ENCODE results near the gene NACA2.
"Not testable (repeated sequence)": the region's sequence is repeated elsewhere in the genome, so short reads cannot be mapped to it uniquely, and the experiment has no call there.

The NACA2 gene
- total RNA-seq, result 4.3 to 5.8 reads per million in 2 donors

DNA sequence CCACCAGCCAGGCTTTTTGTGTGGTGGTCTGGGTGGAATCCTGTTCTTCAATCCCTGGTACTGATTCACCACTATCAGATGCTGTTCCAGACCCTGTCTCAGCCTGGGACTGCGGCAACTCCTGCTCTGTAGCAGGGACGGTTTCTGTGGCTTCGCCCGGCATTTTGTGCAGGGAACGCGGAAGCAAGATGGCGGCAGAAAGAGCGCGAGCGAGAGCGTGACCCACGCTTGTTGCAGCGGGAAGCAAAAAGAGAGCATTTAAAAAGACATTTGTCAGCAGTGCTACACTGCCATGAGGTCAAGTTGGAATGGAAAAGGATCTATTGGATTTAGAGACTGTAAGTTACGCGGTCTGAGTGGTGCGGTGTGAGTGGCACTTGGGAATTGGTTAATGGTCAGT lies at the start of gene NACA2:
NACA2 (minus strand) TSS at position 202 of the 400 bp plus-strand sequence; CDS start at position 163, 39 bp downstream.
- DNase-seq, result no peak

DNA sequence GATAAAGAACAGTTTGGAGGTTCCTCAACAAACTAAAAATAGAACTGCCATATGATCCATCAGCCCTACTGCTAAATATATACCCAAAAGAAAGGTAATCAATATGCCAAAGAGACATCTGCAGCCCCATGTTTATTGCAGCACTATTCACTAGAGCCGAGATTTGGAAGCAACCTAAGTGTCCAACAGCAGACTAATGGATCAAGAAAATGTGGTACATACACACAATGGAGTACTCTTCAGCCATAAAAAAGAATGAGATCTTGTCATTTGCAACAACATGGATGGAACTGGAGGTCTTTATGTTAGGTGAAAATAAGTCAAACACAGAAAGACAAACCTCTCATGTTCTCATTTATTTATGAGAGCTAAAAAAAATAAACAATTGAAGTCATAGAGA lies 48.8 kb upstream of the NACA2 start:
- no peak for DNase-seq

DNA sequence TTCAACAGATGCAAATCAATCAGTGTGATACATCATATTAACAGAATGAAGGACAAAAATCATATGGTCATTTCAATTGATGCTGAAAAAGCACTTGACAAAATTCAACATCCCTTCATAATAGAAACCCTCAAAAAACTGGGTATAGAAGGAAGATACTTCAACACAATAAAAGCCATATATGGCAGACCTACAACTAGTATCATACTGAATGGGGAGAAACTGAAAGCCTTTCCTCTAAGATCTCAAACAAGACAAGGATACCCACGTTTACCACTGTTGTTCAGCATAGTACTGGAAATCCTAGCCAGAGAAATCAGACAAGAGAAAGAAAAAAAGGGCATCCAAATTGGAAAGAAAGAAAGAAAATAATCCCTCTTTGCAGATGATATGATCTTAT lies 47.1 kb upstream of the NACA2 start:
- no peak for DNase-seq

DNA sequence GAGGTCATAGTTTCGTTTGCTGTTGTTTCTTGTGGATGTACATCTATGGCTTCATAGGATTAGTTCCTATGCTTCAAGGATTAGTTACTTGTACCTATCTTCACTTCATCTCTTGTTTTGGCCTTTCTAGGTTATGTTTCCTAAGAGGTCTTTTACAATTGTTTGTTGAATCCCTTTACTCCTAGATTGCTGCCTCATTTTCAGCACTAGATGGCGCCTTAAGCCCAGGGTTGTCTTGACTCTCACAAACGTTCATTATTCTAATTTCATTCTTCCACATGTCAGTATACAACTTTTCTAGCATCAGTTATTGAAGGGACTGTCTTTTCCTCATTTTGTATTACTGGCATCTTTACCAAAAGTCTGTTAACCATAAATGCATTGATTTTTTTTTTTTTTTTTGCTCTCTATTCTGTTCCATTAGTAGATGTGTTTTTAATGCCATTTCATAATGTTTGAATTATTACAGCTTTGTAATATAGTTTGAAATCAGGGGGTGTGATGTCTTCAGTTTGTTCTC lies 45.0 kb upstream of the NACA2 start:
- no peak for DNase-seq

DNA sequence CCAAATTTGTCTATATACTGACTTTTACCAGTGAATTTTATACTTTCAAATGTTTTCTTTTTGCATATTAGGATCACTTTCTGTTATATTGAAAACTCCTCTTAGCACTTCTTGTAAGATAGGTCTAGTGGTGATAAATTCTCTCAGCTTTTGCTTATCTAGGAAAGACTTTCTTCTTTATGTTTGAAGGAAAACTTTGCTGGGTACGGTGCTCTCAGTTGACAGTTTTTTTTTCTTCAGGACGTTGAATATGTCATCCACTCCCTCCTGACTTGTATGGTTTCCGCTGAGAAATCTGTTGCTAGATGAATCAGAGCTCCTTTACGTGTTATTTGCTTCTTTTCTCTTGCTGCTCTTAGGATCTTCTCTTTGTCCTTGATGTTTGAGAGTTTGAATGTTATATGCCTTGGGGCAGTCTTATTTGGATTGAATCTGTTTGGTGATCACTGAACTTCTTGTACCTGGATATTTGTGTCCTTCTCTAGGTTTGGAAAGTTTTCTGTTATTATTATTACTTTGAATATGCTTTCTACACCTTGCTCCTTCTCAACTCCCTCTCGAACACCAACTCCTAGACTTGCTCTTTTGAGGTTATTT lies 44.0 kb upstream of the NACA2 start:
- no peak for DNase-seq

DNA sequence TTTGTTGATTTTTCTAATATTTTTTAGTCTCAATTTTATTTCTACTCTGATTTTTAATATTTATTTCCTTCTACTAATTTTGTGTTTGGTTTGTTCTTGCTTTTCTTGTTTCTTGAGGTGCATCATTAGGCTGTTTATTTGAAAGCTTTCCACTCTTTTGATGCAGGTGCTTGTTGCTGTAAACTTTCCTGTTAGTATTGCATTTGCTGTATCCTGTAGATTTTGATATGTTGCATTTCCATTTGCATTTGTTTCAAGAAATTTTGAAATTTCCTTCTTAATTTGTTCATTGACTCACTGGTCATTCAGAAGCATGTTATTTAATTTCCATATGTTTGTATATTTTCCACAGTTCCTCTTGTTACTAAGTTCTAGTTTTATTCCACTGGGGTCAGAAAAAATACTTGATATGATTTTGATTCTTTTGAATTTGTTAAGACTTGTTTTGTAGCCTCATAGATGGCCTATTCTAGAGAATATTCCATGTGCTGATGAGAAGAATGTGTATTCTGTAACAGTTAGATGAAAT lies 43.1 kb upstream of the NACA2 start:
- no peak for DNase-seq

DNA sequence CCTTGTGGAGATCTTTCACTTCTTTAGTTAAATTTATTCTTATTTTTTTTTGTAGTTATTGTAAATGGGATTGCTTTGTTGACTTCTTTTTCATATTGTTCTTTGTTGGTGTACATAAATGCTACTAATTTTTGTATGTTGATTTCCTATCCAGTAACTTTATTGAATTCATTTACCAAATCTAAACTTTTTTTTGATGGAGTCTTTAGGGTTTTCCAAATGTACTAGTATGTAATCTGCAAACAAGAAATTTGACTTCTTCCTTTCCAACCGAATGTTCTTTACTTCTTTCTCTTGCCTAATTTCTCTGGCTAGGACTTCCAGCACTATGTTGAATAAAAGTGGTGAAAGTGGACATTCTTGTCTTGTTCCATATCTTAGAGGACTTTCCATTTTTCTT lies 41.8 kb upstream of the NACA2 start:
- DNase-seq, result no peak

DNA sequence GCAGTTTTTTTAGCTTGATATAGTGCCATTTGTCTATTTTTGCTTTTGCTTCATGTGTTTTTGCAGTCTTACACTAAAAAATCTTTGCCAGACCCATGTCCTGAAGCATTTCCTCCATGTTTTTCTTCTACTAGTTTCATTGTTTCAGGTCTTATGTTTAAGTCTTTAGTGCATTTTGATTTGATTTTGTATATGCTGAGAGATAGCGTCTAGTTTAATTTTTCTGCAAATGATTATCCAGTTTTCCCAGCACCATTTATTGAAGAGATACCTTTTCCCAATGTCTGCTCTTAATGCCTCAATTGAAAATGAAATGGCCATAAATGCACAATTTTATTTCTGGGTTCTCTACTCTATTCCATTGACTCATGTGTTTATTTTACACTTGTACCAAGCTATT lies 40.8 kb upstream of the NACA2 start:
- no peak for DNase-seq

DNA sequence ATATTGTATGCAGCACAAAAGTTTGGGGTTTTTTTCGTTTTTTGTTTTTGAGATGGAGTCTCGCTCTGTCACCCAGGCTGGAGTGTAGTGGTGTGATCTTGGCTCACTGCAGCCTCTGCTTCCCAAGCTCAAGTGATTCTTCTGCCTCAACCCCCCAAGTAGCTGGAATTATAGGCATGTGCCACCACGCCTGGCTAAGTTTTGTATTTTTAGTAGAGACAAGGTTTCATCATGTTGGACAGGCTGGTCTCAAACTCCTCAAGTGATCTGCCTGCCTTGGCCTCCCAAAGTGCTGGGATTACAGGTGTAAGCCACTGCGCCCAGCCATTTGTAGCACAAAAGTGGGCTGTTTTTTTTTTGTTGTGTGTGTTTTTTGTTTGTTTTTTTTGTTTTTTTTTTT lies 37.1 kb upstream of the NACA2 start:
- DNase-seq, result not testable (repeated sequence)

DNA sequence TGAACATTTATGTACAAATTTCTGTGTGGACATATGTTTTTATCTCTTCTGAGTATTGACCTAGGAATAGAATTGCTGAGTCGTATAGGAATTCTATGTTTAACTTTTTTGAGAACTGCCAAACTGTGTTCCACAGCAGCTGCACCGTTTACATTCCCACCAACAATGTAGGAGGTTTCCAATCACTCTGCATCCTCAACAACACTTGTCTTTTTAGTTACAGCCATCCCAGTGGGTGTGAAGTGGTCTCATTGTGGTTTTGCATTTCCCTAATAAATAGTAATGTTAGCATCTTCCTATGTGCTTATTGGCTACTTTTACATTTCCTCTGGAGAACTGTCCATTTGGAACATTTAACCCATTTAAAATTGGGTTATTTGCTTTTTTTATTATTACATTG lies 36.6 kb upstream of the NACA2 start:
- no peak for DNase-seq

DNA sequence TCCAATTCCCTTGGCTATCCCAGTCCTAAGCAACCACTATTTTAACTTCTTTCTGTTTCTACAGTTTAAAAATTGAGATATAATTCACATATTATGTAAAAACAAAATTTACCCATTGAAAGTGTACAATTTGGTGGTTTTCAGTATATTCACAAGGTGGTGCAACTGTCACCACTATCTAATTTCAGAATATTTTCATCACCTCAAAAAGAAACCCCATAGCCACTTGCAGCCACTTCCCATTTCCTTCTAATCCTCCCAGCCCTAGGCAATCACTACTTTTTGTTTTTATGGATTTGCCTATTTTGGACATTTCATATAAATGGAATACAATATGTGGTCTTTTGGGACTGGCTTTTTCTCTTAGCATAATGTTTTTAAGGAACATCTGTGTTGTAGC lies 36.1 kb upstream of the NACA2 start:
- no peak for DNase-seq

DNA sequence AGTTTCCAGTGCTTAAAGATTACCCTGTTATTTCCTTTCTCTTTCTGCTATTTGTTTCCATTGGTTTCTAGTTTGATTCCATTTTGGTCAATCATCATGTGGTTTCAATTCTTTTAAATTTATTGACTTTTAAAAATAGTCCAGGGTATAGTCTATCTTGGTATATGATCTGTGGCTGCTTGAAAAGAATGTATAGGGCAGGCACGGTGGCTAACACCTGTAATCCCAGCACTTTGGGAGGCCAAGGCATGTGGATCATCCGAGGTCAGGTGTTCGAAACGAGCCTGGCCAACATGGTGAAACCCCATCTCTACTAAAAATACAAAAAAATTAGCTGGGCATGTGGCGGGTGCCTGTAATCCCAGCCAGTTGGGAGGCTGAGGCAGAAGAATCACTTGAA lies 34.5 kb upstream of the NACA2 start:
- DNase-seq, result no peak

DNA sequence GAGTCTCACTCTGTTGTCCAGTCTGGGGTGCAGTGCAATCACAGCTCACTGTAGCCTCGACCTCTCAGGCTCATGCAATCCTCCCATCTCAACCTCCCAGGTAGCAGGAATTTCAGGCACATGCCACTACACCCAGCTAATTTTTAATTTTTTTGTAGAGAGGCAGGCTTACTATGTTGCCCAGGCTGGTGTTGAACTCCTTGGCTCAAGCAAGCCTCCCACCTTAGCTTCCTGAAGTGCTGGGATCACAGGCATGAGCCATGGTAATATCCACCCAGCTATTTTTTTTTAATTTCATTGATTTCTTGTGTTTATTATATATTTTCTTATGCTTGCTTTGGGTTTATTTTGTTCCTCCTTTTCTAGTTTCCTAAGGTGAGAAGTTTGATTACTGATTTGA lies 33.9 kb upstream of the NACA2 start:
- DNase-seq, result no peak

DNA sequence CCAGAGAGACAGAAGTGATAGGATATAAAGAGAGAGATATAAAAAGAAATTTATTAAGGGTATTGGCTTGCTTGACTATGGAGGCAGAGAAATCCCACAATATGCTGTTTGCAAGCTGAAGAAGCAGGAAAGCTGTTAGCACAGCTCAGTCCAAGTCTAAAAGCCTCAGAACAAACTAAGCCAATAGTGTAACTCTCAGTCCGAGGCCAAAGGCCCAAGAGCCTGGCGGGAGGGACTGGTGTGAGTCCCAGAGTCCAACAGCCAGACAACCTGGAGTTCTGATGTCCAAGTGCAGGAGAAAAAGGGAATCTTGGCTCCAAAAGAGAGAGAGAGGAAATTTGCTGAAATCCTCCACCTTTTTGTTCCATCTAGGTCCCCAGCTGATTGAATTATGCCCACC lies 30.3 kb upstream of the NACA2 start:
- no peak for DNase-seq

DNA sequence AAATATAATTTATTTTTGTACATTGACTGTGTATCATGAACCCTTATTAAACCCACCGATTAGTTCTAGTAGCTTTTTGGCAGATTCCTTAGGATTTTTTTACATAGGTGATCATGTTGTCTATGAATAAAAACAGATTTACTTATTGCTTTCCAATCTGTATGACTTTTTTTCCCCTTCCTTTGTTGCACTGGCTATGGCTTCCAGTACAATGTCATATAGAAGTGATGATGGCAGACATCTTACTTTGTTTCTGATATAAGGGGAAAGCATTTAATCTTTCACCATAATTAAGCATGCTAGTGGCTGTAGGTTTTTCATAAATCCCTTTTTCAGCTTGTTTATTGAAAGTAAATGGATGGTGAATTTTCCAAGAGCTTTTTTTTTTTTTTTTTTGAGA lies 28.9 kb upstream of the NACA2 start:
- DNase-seq, result no peak

DNA sequence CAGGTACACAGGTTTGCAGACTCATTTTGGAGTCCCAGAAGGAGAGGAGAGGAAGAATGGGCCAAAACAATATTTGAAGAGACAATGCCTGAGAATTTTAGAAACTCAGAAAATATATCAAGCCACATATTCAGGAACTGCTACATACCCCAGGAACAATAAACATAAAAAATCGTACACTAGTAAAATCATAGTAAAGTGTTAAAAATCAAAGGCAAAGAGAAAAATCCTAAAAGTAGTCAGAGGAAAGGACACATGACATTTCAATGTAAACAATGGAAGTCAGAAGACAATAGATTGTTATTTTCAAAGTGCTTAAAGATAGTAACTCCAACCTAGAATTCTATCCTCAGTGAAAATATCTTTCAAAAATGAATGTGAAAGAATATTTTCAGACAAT lies 28.5 kb upstream of the NACA2 start:
- DNase-seq, result no peak

DNA sequence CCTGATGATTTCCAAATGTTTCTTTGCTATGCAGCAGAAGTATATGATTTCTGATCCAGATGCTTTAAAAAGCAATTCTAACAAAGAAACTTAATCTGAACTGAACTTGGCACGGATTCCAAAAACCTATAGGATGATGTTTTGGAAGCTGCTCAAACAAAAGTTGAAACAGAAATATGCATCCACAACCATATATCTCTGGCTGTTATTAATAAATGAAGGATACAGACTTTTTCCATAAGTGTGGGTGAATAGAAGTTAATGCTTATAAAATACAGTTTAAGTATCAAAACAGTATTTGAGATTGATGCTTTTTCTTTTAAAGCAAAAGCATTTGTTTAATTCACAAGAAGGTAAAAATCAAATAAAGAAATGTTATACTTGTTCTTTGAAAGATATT lies 27.9 kb upstream of the NACA2 start:
- DNase-seq, result no peak

DNA sequence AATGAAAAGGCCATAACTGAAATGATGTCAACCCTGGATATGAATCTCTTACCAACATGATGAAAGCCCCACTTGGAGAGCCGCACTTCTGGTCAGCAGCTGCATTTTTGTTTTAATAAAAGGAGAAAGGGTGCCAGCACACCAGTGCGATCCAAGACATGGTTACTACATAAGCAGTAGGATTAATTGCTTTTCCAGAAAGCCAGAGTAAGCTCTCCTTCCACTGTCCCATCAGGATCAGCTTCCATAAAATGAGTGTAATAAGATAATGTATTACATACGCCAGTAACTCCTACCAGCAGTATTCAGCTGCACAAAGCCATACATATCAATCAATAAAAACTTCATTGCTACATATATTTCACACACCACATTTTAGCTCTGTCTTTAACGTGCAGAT lies 26.3 kb upstream of the NACA2 start:
- DNase-seq, result no peak

DNA sequence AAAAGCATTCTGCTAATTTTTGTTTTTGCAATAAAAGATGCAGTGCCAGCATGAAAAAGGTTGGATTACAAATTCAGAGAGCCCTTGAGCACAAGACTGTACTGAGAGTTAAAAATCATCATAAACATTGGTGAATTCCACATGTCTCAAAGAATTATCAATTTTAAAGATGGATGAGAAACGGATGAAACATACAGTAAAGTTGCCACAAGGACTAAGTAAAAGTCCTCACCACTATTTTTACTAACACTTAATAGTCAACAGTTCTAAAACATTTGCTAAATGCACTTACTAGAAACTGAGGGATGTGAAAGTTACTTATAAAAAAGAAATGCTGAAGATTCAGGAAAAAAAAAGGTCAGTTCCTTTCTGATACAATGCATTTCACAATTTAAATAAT lies 25.8 kb upstream of the NACA2 start:
- no peak for DNase-seq

DNA sequence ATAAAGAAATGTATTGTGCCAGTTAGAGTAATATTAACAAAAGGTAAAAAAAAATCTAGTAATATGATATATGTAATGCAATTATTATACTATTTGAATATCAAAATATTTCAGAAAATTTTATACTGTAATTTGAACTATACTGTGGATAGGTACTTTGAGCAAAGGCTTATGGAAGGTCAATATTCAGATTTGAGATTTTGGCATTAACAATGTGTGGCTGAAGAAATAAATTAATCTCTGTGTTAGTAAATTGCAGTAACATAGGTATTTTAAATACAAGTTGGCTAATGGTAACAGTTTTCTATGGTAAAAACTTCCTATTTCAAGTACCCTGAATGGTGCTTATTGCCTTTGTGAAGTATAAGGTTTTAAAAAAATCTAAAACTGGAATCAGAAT lies 23.2 kb upstream of the NACA2 start:
- no peak for DNase-seq

DNA sequence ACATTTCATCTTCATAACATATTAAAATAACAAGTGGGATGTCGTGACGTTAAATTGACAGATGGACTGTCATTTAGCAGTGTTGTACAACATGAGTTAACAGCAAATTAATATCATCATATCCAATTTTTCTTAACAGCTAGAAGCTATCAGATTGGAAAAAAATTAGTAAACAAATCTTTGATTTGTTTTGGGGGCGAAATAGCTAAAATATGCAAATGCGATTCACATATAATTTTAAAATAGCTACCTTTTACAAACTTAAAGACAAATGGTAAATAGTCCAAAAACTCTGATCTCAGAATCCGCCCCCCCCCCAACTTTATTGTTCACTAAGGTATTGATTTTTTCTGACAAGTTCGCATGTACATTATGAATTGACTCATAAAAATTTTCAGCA lies 20.3 kb upstream of the NACA2 start:
- DNase-seq, result no peak

DNA sequence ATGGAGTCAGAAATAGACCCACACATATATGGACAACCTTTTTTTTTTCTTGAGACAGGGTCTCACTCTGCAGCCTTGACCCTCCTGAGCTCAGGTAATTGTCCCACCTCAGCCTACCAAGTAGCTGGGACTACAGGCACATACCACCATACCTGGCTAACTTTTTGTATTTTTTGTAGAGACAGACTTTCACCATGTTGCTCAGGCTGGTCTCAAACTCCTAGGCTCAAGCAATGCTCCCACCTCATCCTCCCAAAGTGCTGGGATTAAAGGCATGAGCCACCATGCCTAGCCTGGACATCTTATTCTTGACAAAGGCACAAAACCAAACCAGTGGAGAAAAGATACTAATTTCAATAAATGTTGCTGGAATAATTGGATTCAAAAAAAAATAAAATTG lies 14.7 kb upstream of the NACA2 start:
- DNase-seq, result no peak

DNA sequence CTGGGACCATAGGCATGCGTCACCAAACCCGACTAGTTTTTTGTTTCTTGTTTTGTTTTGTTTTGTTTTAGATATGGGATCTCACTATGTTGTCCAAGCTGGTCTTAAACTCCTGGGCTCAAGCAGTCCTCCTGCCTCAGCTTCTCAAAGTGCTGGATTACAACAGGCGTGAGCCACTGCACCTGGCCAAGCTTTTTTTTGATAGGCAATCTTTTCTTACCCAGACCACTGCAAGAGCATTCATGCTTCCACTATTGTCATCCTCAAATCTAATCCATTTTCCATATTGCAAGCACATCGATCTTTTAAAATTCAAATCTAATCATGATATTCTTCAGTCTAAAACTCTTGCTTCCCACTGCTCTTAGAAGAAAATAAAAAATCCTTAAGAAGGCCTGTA lies 10.3 kb upstream of the NACA2 start:
- DNase-seq, result no peak

DNA sequence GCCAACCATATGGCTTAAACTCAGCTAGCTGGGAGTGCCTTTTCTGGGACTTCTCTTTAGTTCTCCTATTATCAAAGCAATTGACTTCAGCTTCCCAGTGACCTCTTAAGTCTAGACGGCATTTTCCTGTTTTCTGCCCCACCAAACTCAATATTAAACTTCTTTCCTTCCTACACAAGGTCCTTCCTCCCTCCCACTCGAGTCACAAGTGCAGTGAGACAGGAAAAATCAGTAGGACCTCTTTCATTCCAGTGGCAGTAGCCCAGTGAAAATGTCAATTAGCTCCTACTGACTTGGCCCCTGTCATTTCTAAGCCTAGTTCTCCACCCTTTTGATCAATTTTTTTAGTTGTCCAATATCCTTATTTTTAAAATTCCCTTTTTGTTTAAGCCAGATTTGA lies 9.6 kb upstream of the NACA2 start:
- DNase-seq, result no peak

DNA sequence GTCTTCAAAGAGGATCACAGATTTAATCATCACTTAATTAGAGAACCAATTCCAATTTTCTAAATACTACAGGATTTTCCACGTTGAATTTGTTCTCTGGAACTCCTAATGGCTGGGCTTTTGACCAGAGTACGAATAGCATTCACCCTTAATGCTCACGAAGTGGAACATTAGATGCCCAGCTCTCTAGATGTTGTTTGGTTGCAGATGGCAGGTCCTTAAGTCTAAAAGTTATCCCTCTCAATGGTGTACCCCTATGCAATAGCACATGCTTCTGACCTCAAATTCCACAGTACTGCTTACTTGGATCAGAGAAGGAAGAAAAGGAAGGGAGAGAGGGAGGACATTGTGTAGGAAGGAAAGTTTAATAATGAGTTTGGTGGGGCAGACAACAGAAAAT lies 8.6 kb upstream of the NACA2 start:
- DNase-seq, result no peak
